B cell (primary cell): ENCODE results near the gene MOB1B. TPM values are rescaled to one million over a fixed set of nuclear protein-coding genes. Genes with fewer than 3 reads are reported as not detected.

Source experiments
- ATAC-seq: fragments of 200-7000 bp; cut with Tn5 transposase; one replicate; pipeline ENCODE4 v1.10.0; 2021; ENCODE audit warnings: low read depth, mild to moderate bottlenecking, moderate number of reproducible peaks, moderate library complexity
- CTCF ChIA-PET: fragments of 350-600 bp; sonication (Branson Sonifier 250); formaldehyde crosslinking; loops from one replicate; lab custom pipeline; 2021; ENCODE audit warnings: antibody characterized with exemption, inconsistent platforms; lab: Charles Lee
- POLR2A ChIA-PET: fragments of 350-600 bp; sonication (Branson Sonifier 250); formaldehyde crosslinking; loops from one replicate; lab custom pipeline; 2021; ENCODE audit warnings: antibody characterized with exemption; lab: Charles Lee
- DNase-seq: peaks from one replicate; pipeline ENCODE4 v3.0.0; 2013
- H2AFZ ChIP-seq: 2 replicates; pipeline ENCODE4 v1.6.1; 2012; ENCODE audit warnings: mild to moderate bottlenecking, low read depth, low read length; ENCODE audit not compliant: insufficient read depth, poor library complexity, severe bottlenecking
- H3K27ac ChIP-seq, 2 donors: 1 replicate in 1 of 2; 2 replicates in 1 of 2; pipeline ENCODE4 v1.5.1; 2012 to 2013; ENCODE audit warnings: low read length in 2 of 2, mild to moderate bottlenecking in 2 of 2, moderate library complexity in 1 of 2
- H3K27me3 ChIP-seq, 4 experiments: fragments of 200-600 bp in 1 of 4; sonication (generic) in 1 of 4; replicated peaks in 1 of 4; 1 replicate in 2 of 4; 2 replicates in 2 of 4; pipeline versions ENCODE4 v1.6.1 to v1.7.0; 2013 to 2016; ENCODE audit warnings: low read length in 3 of 4, mild to moderate bottlenecking in 2 of 4, mixed read lengths in 1 of 4, moderate library complexity in 1 of 4; ENCODE audit not compliant: insufficient read depth in 4 of 4, control insufficient read depth in 3 of 4; ENCODE audit errors: control extremely low read depth in 1 of 4
- H3K36me3 ChIP-seq, 2 experiments: replicated peaks in 1 of 2; 1 replicate in 1 of 2; 2 replicates in 1 of 2; pipeline versions ENCODE4 v1.6.1 to v1.7.1; 2013; ENCODE audit warnings: low read length in 1 of 2; ENCODE audit not compliant: insufficient read depth in 2 of 2, control insufficient read depth in 1 of 2; ENCODE audit errors: control extremely low read depth in 1 of 2, extremely low read depth in 1 of 2
- H3K4me1 ChIP-seq, 2 donors: fragments of 200-600 bp in 1 of 2; sonication (generic) in 1 of 2; 1 replicate in 1 of 2; 2 replicates in 1 of 2; pipeline versions ENCODE4 v1.5.1 to v1.6.1; 2013 to 2017; ENCODE audit warnings: low read length in 2 of 2; ENCODE audit not compliant: control insufficient read depth in 2 of 2, insufficient read depth in 2 of 2
- H3K4me2 ChIP-seq: replicated peaks from 2 replicates; pipeline ENCODE3; 2012; ENCODE audit warnings: mild to moderate bottlenecking, low read depth, low read length; ENCODE audit not compliant: poor library complexity, severe bottlenecking
- H3K4me3 ChIP-seq, 5 experiments: fragments of 200-600 bp in 1 of 5; sonication (generic) in 1 of 5; 1 replicate in 3 of 5; 2 replicates in 2 of 5; pipeline versions ENCODE4 v1.5.1 to v1.7.0; 2011 to 2016; ENCODE audit warnings: low read length in 4 of 5, mild to moderate bottlenecking in 4 of 5, low read depth in 2 of 5, control low read depth in 1 of 5, moderate library complexity in 1 of 5; ENCODE audit not compliant: insufficient read depth in 1 of 5; ENCODE audit errors: control extremely low read depth in 1 of 5, extremely low read depth in 1 of 5
- H3K79me2 ChIP-seq: fragments of 200-600 bp; sonication (generic); one replicate; pipeline ENCODE4 v1.6.0; 2016; ENCODE audit warnings: low read length; ENCODE audit not compliant: control insufficient read depth, insufficient read depth
- H3K9ac ChIP-seq: fragments of 200-600 bp; sonication (generic); 2 replicates; pipeline ENCODE4 v1.6.1; 2017; ENCODE audit warnings: mild to moderate bottlenecking, low read length, moderate library complexity
- H3K9me3 ChIP-seq, 3 donors: one replicate each; pipeline versions ENCODE4 v1.6.1 to v1.7.1; 2013; ENCODE audit warnings: low read length in 2 of 3; ENCODE audit not compliant: control insufficient read depth in 2 of 3, insufficient read depth in 1 of 3; ENCODE audit errors: control extremely low read depth in 1 of 3
- H4K20me1 ChIP-seq: 2 replicates; pipeline ENCODE4 v1.6.0; 2012; ENCODE audit warnings: mild to moderate bottlenecking, low read length; ENCODE audit not compliant: insufficient read depth, control insufficient read depth, poor library complexity, severe bottlenecking
- H3K27ac Mint-ChIP-seq: one replicate; pipeline ENCODE4 v1.8.0; 2021; ENCODE audit warnings: mixed read lengths
- H3K27me3 Mint-ChIP-seq: one replicate; pipeline ENCODE4 v1.8.0; 2021; ENCODE audit warnings: mixed read lengths
- H3K4me1 Mint-ChIP-seq: one replicate; pipeline ENCODE4 v1.8.0; 2021; ENCODE audit warnings: mixed read lengths
- H3K4me3 Mint-ChIP-seq: one replicate; pipeline ENCODE4 v1.8.0; 2021; ENCODE audit warnings: mixed read lengths
- H3K9me3 Mint-ChIP-seq: one replicate; pipeline ENCODE4 v1.8.0; 2022; ENCODE audit warnings: mixed read lengths; ENCODE audit not compliant: insufficient read depth
- EZH2 ChIP-seq: IDR thresholded peaks from 2 replicates; pipeline ENCODE4 v1.6.1; 2012; ENCODE audit warnings: borderline replicate concordance, low read depth, mild to moderate bottlenecking, moderate library complexity, low read length; ENCODE audit not compliant: insufficient read depth, poor library complexity, severe bottlenecking
- WGBS: methylation state at CpG from one replicate; pipeline ENCODE4 v1.1.5; 2013; ENCODE audit warnings: missing lambda C conversion rate; ENCODE audit not compliant: insufficient coverage; 5-methylcytosine and 5-hydroxymethylcytosine counted together
- intact Hi-C: fragments of 100-400 bp; cut with micrococcal nuclease; formaldehyde crosslinking; loops from one replicate; pipeline ENCODE4 v1.10.0; 2022
- polyA plus RNA-seq: library from polyadenylated mRNA; depleted of rRNA; stranded (reverse); fragments of >200 nt; gene quantifications from 2 replicates; pipeline ENCODE4 v1.2.3, GENCODE V29; 2012
- total RNA-seq, 2 donors: library from RNA; stranded (reverse); fragments of 120-200 nt in 1 of 2; gene quantifications; 1 replicate in 1 of 2; 2 replicates in 1 of 2; pipeline versions ENCODE4 v1.2.3 to v1.2.4, GENCODE V29; 2013 to 2022
- TF ChIP-seq, protein P1 (sequence below): fragments of 200-600 bp; IDR thresholded peaks from one replicate; pipeline ENCODE4 v1.8.0; 2022; ENCODE audit warnings: antibody characterized with exemption, mild to moderate bottlenecking

Gene MOB1B
- total and polyA plus RNA-seq, 2 donors (not counting 1 experiment from before 2014, with no cell fraction given), result 2.3 to 30.4 TPM

DNA sequence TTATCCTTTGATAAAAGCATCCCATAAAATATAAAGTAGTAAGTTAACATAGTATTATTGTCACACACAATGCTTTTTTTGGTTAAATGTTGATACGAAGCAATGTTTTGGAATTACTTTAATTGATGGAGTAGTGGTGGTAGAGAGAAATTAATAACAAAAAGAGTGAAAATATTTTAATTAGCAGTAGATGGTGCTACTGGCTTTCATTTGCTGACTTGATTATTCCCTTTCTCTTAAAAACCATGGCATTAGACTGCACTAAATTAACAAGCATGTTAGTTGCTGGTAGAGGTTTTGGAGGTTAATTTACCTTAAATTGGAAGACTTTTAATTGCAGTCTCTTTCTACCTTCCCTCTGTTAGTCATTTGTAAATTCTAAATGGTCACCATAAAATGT, 82.4 kb downstream of the MOB1B start:
- ATAC-seq, result no peak
- H3K9ac ChIP-seq, result no peak overlapping the region

DNA sequence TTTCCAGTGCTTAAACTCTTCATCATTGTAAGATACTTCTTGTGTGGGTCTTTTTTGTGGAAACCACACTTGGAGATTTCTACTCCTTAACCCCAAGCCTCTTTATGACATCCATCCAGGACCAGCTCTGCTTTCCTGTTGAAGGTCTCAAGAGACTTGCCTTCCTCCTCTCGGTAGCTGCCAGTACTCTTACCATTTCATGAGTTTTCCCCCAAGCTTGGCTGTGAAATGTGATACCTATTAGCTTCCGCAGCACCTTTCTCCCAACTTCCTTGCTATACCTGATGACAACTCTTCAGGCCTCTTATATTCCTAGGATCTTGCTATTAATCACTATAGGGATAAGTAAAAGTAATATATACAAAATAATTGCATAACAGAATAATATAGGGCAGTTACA, 89.4 kb downstream of the MOB1B start:
- no peak overlapping the region for H3K4me2 ChIP-seq
- WGBS, result 11% methylated on average over 1 of the region's 2 CpGs
- DNase-seq (no peak), ATAC-seq (no peak)
- H3K4me3 Mint-ChIP-seq, result no peak overlapping the region
- H3K27ac Mint-ChIP-seq, result peak overlapping the region; percentile 38
- no peak overlapping the region for H3K4me3 ChIP-seq
- intact Hi-C loops, result loop anchor here (5.0 to 10.0 kb wide), 3 partner anchors 64 to 257 kb away; no protein-coding TSS in a partner anchor
- TF ChIP-seq, protein P1, sequence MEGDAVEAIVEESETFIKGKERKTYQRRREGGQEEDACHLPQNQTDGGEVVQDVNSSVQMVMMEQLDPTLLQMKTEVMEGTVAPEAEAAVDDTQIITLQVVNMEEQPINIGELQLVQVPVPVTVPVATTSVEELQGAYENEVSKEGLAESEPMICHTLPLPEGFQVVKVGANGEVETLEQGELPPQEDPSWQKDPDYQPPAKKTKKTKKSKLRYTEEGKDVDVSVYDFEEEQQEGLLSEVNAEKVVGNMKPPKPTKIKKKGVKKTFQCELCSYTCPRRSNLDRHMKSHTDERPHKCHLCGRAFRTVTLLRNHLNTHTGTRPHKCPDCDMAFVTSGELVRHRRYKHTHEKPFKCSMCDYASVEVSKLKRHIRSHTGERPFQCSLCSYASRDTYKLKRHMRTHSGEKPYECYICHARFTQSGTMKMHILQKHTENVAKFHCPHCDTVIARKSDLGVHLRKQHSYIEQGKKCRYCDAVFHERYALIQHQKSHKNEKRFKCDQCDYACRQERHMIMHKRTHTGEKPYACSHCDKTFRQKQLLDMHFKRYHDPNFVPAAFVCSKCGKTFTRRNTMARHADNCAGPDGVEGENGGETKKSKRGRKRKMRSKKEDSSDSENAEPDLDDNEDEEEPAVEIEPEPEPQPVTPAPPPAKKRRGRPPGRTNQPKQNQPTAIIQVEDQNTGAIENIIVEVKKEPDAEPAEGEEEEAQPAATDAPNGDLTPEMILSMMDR, result no peak
- no peak for TF ChIP-seq EZH2
- no peak overlapping the region for H2AFZ ChIP-seq
- H3K4me1 ChIP-seq, result peaks cover 24 to 26% of the 10 kb centered on the region in 2 donors
- peaks cover 37% of the 10 kb centered on the region for H3K4me1 Mint-ChIP-seq
- no peaks in the 10 kb centered on the region for H3K9me3 Mint-ChIP-seq
- H4K20me1 ChIP-seq, result no peaks in the 10 kb centered on the region
- no peaks in the 10 kb centered on the region for H3K9me3 ChIP-seq
- H3K36me3 ChIP-seq, result no peaks in the 10 kb centered on the region
- no peak overlapping the region for H3K9ac ChIP-seq
- no peaks in the 10 kb centered on the region for H3K27me3 ChIP-seq
- H3K79me2 ChIP-seq, result peaks cover 30% of the 10 kb centered on the region
- no peaks in the 10 kb centered on the region for H3K27me3 Mint-ChIP-seq
- H3K27ac ChIP-seq, result no peak overlapping the region
- POLR2A ChIA-PET, result no interaction called here
- CTCF ChIA-PET, result interaction anchor here (16.4 kb wide), 1 partner anchor 18 kb away, joined by 245 read pairs; no protein-coding TSS in a partner anchor

More for the DNA sequence above, 82.4 kb downstream of the MOB1B start:
- Mint-ChIP-seq H3K4me1 (peaks cover 8% of the 10 kb centered on the region), H3K9me3 (no peaks in the 10 kb centered on the region), H3K27me3 (no peaks in the 10 kb centered on the region), H3K4me3 (no peak overlapping the region), H3K27ac (no peak overlapping the region)
- Histone ChIP-seq H3K4me1 (peaks cover 8% of the 10 kb centered on the region in 2 donors), H3K27ac (no peak overlapping the region), H3K36me3 (no peaks in the 10 kb centered on the region), H3K9me3 (no peaks in the 10 kb centered on the region), H2AFZ (no peak overlapping the region), H3K27me3 (no peaks in the 10 kb centered on the region), H3K79me2 (no peaks in the 10 kb centered on the region), H3K4me3 (no peak overlapping the region), H4K20me1 (no peaks in the 10 kb centered on the region), H3K4me2 (no peak overlapping the region)
- peak; percentile 47 for DNase-seq
- ChIA-PET CTCF (interaction anchor here (0.7 to 16.4 kb wide), 8 partner anchors 9 to 383 kb away, joined by 3 to 245 read pairs (median 4); partner anchors contain the start of gene DCK), POLR2A (no interaction called here)
- no peak for TF ChIP-seq EZH2
- TF ChIP-seq, protein P1, result peak; percentile 79
- intact Hi-C loops, result loop anchor here (1.0 kb wide), 1 partner anchor 26 kb away; no protein-coding TSS in a partner anchor
- no CpG with 5 or more reads among the region's 1 CpG for WGBS
